ENCODE results near the gene HECTD4. TPM values are rescaled to one million over a fixed set of nuclear protein-coding genes. Genes with fewer than 3 reads are reported as not detected.

HECTD4 gene
- total RNA-seq, 1 experiment from 2014 or later, result 3.7 TPM

DNA sequence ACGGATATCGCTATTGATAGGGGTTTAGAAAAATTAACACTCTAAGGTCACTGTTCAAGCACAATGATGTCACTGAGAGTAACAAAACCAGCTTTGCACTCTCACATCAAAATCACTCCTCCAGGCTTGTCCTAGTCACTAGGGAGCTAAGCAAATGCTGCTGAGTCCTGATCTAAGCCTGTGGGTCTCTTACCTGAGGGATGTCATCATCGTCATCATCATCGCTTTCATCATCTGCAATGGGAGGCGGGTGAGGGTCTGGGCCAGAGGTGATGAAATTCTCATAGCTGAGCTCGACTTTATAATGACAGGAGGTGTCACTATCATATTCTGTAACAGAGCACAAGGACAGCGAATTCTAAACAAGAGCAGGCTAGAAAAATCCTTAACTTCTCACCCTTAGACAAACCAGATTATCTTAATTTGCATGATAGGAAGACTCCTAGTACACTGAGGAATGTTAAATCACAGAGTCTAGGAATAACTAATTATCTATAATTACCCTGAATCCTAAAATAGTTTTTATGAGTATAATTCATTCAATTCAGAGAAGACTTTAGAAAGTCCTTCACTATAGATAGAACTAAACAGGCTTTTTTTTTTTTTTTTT lies 173.8 kb downstream of the HECTD4 start:
- no peak for DNase-seq (ENCODE audit: low read depth)

DNA sequence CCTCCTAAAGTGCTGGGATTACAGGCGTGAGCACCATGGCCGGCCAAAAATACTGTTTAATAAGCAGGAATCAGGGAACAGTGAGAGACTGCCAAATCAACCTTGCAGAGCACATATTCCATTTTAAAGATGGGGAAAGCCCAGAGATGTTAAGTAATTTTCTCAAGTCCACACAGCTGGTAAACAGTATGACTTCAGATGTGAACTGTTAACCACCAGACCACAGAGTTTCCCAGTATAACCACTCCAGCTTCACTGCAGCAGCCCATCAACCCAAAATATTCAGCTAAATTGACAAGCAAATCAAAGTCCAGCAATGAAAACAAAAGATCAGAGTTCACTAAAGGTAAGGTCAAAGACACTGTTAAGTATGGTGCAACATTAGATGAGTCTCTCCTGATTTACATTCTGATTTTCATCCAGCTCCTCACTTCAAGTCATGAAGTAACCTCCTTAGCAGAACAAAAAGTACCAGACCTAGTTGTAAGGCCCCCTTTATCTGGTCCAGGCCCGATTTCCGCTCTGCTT lies 174.8 kb downstream of the HECTD4 start:
- no peak for DNase-seq (ENCODE audit: low read depth)

DNA sequence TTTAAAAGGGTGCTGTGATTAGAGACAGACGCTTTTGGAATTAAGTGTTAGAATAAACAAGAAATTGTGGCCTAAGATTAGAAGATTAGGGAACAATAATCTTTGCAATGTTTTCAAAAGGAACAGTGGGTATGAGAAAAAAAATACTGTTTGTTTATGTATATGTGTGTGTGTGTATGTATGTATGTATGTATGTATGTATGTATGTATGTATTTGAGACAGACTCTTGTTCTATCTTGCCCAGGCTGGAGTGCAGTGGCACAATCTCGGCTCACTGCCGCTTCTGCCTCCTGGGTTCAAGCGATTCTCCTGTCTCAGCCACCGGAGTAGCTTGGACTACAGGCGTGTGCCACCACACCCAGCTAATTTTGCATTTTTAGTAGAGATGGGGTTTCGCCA lies 175.3 kb downstream of the HECTD4 start:
- no peak for DNase-seq (ENCODE audit: low read depth)

DNA sequence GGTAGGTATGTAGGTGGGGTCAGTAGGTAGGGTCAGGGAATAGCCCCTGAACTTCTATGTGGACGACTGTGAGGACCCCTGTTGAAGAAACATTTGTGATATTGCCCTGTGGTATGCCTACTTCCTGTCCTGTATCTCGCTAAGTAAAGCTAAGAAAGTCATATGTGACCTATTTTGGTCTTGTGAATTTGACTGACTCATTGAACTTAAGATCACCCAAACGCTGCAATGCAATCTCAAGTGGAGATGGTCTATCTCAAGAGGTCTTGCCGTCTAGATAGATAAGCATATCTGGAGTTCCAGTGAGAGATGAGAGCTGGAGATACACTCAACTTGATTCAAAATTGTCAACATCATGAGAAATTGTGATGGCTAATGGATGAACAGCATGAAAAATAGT lies 183.1 kb downstream of the HECTD4 start:
- no peak for DNase-seq (ENCODE audit: low read depth)

DNA sequence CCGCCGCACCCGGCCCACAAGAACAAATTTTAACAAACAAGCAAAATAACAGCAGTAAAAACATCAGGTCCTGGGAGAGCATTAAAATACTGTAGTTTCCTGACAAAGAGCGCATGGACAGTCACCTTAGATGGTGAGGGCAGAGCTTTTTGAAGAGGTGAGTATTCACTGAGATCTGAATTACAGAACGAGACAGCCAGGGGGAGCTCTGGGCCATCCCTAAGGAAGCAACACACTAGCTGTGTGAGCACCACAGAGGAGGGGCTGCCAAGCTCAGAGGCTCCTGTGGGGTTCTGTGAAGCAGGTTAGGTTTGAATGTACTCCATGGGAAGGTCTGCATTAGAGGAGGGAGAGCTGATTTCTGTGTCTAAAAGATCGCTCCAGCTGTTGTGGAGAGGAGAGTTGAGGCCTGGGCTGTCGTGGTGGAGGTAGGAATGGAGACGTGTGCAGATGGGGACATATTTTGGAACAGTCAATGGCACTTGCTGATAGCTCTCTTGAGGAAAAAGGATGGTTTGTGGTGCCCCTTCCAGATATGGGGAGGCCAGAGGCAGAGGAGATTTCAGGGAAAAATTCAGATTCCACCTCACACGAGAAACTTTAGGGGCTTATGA lies 184.0 kb downstream of the HECTD4 start:
- peak; percentile 44 for DNase-seq (ENCODE audit: low read depth)

DNA sequence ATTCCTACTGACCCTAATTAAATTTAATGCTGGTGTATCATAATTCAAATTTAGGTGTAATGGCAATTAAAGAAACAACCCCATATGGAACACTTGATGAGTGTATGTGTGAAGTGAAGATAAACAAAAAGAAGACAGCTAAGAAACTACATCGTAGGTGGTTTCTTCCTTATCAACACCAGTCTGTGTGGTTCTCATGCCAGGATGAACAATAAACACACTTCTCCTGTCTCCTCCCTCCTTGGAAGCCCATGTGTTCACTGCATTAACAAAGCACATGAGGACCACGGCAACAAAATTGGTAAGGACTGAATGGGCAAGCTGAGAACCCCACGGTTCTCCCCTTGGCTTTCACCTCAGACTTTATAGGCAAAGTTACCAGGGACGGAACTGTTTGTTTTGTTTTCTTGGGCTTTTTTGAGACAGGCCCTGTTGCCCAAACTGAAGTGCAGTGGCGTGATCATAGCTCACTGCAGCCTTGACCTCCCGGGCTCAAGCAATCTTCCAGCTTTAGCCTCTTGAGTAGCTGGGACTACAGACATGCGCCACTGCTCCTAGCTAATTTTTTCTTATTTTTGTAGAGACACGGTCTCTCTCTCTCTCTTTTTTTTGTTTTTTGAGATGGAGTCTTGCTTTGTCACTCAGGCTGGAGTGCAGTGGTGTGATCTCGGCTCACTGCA lies 185.9 kb downstream of the HECTD4 start:
- DNase-seq (ENCODE audit: low read depth), result no peak

DNA sequence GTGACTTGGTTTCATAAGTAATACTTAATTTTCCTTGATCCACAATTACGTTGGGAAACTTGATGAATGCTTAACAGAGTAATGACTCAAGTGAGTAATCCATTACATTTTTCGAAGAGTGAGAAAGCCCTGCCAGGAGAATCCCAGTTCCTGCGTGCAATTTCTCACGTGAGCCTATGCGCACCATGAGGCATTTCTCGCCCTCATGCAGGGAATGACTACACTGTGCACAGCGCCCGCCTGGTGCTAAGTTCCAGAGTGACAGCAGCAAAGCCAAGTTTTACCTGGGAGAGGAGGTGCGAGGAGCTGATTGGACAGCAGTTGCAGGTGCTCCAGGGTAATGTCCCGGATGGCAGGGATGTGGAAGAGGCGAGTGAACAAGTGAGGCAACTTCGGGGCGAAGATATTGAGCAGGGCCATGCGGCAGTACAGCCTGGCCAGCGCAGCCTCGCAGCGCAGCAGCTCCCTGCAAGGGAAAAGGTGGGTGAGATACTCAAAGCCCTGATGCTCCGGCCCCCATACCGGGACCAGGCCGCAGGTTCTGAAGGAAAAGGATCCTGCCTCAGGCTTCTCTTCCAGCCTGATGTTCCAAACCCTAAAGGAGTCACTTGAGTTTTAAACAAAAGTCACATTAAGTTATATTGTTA lies 187.5 kb downstream of the HECTD4 start:
- DNase-seq (ENCODE audit: low read depth), result no peak

DNA sequence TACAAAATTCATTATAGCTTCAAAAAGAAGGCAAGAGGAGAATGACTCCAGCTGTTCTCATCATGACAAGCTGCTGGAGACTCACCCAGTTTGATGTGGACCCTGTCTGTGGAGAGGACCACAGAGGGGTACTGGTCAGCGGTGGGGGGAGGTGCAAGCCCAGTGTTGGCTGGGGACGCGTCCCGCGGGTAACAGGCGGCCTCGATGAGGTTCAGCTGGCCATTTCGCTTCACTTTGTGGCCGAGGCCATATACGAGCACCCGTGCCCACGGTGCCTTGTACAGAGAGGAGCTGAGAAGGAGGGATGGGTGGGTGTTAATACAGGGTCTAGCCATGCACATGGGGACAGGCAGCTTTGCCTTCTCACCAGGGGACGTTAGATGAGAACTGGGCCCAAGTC lies 189.8 kb downstream of the HECTD4 start:
- DNase-seq (ENCODE audit: low read depth), result no peak

DNA sequence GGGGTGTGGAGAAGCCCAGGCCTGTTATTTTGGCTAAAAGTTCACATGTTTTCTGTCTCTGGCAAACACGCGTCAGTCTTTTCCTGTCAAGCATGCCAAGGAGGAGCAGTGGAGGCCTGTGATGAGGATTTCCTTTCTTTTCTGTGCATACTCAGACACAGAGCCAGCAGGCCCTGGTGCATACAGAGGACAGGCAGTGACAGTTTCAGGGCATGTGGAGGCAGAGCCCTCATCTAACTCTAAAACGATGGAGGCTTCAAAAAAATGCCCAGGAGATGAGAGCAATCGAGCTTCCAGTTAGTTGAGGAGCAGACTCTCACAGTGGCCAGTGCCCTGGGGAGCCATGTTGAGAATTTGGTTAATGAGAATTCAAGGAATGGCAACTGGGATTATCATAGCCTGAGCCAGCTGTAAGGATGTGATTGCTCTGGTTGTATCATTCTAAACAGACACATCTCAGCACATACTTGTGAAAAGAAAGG lies 190.3 kb downstream of the HECTD4 start:
- DNase-seq (ENCODE audit: low read depth), result no peak

DNA sequence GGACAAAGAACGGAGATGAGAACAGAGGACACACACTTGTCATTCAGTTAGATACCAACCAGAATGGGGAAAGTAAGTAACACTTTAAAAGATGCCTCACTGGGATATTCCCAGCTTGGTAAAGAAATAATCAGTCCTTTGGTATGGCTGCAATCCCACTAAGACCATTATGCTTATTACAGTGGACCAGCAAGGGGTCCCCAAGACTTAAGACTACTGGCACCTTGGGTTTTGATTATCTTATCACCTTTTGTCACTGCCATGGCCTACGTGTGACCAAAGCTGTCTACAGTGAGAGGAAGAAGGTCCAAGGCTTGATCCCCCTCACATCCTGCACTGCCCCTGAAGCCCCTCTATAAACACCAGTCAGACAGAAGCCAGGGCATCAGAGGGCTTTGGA lies 191.0 kb downstream of the HECTD4 start:
- no peak for DNase-seq (ENCODE audit: low read depth)

DNA sequence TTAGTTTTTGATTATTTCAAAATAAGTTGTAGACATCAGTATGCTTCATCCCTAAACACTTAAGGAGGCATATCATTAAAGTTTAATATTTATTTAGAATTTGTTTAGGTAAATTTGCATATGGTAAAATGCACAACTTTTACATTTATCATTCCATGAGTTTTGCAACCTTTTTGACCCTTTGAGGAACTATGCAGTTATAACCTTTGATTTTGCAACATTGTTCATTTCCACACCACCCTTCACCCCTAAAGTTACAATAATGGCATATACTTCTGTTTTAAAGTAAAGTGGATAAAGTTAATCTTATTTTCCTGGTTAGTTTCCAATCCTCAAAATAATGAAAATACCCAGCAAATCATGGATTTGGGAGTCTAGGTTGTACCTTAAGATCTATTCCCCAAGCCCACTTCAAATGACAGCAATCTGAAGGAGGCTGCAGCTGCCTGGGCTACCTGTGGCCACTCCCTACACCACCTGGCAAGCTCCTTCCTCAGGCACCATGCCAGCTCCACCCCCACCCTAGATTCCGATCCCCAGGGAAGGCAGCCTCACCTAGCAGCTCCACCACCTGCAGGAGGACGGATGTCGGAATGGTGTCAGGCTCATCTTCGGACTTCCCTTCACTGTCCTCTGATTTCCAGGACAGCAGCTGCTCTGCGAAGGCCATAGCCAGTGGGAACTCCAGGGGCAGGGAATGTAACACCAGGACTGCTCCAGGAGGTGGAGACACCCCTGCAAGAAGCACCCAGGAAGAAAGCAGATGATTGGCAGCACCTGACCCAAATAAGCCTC lies 191.8 kb downstream of the HECTD4 start:
- DNase-seq (ENCODE audit: low read depth), result no peak

DNA sequence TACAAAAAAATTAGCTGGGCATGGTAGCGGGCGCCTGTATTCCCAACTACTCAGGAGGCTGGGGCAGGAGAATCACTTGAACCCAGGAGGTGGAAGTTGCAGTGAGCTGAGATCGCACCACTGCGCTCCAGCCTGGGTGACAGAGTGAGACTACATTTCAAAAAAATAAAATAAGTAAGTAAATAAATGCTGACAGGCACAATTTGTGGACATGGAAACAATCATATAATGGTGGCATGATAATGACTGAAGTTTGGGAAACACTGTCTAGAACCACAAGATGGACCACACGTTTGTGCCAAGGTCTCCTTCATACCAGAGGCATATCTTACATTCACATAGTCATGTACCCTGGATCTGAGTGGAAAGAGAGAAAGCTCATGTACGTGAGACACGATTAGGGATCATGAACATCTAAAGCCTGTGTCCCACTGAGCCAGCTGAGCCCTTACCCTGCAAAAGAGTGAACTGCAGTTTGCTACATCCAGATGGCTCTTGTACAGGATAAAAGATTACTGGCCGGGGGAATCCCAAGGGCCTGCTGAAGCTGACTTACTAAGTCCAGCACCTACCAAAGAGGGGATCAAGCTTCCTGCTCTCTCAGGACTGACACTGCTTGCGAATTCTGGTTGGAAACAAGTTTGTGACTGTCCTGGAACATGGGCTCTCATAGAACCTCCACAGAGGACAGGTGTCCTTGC lies 194.0 kb downstream of the HECTD4 start:
- no peak for DNase-seq (ENCODE audit: low read depth)

DNA sequence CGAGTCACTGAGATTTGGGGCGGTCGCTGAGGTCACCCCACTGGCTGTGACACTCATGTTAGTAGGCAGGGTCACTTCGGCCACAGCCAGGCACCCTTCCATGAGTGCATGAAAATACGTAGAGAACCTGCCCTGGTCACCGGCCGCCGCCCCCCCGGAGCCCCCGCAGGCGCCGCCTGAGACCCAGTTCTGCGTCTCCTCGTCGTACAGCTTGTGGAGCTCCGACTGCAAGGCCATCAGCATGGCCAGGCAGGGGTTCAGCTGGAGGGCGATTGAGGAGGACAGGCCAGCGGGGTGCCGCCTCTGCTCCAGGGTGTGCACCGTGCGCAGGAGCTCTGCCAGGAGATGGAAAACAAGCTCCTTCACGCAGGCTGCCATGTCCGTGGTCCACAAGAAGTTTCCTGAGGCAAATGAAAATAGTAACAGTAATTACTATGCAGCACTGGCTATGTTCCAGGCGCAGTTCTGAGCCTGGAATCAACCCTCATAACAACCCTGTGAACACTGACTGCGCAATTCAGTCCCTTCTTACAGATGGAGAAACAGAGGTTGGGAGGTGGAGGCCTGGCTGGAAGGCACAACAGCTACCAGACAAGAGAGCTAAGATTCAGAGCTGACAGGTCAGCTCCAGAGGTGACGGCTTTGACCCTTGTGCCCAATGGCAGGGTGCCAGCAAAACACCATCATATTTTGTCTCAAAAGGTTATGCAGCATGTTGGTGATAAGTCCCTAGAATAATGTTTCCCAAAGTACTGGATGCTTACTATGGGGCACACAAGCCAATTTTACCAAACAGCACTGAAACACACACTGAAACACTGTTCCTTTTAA lies 196.9 kb downstream of the HECTD4 start:
- DNase-seq (ENCODE audit: low read depth), result no peak

DNA sequence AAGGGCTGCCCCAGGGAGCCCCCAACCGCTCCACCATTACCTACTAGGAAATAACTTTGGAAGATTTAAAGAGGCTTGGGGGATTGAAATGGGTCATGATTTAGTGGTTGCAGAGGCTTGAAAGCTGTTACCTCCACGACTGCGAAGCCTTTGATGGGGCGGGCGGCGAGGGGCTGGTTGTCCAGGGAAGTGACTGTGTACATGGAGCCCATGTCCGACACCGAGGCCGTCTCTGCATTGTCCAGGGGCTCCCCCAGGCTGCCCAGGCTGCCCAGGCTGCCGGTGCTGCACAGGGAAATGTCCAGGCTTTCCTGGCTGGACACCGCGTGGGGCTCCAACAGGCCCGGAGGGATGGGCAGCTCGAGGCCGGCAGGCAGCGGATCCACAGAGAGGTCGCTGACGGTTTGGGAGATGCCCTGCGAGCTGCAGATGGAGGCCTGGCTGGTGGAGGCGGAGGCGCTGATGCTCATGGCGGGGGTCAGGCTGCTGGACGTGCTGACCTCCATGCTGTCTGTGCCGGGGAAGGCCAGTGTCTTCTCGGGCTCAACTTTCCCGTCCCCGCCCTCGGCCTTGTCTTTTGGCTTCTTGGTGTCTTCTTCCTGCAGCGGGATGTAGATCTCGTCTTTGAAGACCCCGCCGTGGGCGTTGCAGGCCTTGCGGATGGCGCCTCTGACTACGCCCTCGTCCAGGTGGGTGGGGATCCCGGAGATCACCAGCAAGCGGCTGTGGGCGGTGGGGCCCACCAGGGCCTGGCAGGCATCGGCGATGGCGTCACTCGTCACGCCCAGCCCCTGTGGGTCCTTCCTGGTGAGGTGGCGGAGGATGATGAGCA lies 198.0 kb downstream of the HECTD4 start:
- DNase-seq (ENCODE audit: low read depth), result no peak

DNA sequence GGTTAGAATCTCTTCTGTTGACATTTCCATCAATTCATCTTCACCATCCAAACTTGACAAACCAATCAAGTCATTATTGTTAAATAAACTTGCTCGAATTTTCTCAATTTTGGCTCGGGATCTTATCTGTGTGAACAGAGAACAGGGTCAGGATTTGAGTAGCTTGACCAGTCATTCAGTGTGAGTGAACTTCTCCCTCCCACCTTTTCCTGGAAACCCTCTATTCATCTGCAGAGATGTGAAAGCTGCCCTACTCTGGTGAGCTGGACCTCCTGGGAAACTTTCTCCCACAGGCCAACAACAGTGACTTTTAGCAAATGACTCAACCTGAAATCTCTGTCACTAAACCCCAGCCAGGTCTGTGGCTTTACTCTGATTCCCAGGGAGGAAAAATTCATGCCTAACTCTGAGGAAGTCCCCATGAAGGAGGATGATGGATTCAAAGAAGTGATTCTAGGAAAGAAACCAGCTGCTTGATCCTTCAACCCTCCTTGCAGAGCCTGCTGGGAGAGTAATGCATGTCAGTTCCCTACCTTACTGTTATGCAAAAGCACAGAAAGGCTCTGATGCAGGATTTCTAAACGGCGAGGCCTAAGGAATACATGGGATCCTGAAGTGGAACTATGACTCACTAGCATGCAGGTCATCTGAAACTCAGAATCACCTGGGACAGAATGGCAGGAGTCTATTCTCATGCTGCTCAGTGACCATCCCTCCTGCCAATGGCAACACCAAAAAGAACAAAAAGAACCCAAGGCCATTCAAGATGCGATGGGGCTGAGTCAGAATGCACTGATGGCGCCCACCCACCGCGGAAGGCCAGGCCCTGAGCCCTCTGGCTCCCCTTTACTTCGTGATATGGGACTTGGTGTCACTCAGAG lies 198.8 kb downstream of the HECTD4 start:
- DNase-seq (ENCODE audit: low read depth), result no peak

DNA sequence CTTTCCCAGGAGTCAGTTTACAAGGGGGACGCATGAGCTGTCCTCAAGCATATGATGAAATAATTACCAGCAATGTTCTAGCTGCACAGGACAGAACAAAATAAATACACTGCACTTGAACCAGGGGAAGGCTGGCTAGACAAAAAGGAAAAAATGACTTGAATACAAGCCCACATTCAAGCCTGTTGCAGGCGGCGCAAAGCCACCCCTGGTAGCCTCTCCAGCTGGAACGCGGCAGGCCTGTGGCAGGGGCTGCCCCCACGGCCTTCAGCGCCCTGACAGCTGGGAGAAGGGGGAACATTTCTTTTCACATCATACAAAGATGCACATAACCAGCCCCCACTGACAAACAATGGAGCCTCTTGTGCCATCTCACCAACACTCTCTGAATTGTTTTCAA lies 199.7 kb downstream of the HECTD4 start:
- no peak for DNase-seq (ENCODE audit: low read depth)

DNA sequence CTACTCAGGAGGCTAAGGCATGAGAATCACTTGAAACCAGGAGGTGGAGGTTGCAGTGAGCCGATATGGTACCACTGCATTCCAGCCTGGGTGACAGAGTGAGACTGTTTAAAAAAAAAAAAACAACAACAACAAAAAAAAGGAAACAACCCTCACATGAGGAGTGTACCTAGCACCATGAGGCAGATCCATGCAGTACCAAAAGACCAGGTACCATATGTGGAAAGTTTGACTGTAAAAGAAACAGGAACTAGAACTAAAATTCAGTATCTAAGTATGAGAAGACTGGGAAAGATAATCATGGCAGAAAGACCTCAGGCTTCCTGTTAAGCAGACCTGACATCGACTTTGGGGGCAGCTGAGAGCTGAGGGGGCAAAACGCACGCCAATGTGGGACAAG lies 201.8 kb downstream of the HECTD4 start:
- DNase-seq (ENCODE audit: low read depth), result no peak

DNA sequence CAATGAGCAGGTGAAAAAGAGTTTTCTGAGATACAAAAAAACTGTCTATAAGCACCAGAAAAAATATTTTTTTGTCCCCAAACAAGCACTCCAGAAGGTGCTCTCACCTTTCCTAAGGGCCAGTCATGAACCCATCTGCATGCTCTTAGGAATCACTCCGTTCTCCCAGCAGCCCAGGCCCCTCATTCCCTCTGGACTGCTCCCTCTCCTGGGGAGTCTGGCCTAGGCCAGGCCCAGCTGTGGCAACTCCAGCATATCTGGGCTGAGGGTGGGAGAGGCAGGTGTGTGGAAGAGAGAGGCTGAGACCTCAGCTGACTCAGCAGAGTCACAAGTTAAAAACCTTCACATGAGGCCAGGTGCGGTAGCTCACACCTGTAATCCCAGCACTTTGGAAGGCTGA lies 202.3 kb downstream of the HECTD4 start:
- no peak for DNase-seq (ENCODE audit: low read depth)
